HTR-8/SVneo (cell line): ENCODE measurements around the gene THOC2.
"Not testable (repeated sequence)": the region's sequence is repeated elsewhere in the genome, so short reads cannot be mapped to it uniquely, and the experiment has no call there.

ENCODE experiments used
- DNase-seq: peaks from one replicate; pipeline ENCODE4 v3.0.0; 2011; ENCODE audit warnings: low spot score, mixed read lengths; ENCODE audit not compliant: insufficient read length
- FAIRE-seq: peaks from 2 replicates; lab custom pipeline; 2011; peaks lifted over from hg19 to GRCh38; lab: Jason Lieb, UNC

The THOC2 gene

DNA sequence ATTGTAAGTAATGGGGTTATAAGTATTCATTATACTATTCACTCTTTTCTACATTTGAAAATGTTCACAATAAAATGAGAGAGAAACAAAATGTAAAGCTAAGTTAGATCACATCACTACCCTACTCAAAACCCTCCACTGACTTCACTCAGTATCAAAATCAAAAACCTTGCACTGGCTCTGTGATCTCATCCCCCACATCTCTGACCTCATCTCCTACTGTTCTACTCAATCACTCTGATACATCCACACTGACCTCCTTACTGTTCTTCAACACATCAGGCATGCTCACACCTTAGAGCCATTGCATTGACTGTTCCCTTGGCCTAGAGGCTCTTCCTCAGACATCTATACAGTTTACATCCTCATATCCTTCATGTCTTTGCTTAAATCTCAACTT, 50.7 kb downstream of the THOC2 start:
- no peak for FAIRE-seq

GRCh38 chrX:123679733-123680460, 53.0 kb downstream of the THOC2 start:
- DNase-seq, FAIRE-seq: not testable (repeated sequence)

More for the DNA sequence above, 50.7 kb downstream of the THOC2 start:
- no peak for DNase-seq

DNA sequence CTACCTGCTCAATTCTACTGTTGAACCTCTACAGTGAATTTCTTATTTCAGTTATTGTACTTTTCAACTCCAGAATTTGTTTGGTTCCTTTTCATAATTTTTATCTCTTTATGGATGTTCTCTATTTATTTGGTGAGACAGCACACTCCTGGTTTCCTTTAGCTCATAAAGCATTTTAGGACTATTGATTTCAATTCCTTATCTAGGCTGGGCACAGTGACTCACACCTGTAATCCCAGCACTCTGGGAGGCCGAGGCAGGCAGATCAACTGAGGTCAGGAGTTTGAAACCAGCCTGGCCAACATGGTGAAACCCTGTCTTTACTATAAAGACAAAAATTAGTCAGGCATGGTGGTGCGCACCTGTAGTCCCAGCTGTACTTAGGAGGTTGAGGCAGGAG, 57.7 kb downstream of the THOC2 start:
- FAIRE-seq (no peak), DNase-seq (no peak)

- no peak for DNase-seq
- no peak for FAIRE-seq
Measured at GRCh38 chrX:123673813-123674212, 59.0 kb downstream of the THOC2 start.

DNA sequence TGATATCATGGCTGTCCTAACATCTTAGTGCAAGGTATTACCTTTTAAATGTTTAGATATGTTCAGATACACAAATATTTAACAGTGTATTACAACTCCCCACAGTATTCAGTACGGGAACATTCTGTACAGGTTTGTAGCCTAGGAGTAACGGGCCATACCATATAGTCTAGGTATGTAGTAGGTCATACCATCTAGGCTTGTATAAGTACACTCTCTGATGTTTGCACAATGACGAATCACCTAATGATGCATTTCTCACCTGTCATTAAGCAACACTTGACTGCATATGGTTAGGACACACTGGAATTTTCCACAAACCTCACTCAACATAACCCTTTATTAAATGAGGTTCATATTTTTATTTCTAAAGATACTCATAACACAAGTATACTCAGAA, 67.7 kb downstream of the THOC2 start:
- FAIRE-seq (no peak), DNase-seq (no peak)

DNA sequence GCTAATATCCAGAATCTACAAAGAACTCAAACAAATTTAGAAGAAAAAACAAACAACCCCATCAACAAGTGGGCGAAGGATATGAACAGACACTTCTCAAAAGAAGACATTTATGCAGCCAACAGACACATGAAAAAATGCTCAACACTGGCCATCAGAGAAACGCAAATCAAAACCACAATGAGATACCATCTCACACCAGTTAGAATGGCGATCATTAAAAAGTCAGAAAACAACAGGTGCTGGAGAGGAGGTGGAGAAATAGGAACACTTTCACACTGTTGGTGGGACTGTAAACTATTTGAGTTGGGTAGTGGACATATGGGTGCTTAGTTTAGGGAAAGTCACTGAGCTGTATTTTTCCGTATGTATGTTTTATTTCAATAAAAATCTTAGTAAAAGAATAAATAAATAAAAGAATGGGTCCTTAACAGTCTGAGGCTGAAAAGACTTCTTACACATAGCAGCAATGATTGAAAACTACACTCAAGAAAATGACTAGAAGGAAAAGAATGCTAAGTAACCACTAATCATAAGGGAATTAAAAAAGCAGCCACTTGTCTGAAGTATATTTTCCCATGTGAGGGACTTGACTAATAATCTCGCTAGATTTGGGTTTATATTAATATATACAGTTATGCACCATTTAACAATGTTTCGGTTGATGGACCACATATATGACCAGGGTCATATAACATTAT, 68.2 kb downstream of the THOC2 start:
- FAIRE-seq, DNase-seq: not testable (repeated sequence)

DNA sequence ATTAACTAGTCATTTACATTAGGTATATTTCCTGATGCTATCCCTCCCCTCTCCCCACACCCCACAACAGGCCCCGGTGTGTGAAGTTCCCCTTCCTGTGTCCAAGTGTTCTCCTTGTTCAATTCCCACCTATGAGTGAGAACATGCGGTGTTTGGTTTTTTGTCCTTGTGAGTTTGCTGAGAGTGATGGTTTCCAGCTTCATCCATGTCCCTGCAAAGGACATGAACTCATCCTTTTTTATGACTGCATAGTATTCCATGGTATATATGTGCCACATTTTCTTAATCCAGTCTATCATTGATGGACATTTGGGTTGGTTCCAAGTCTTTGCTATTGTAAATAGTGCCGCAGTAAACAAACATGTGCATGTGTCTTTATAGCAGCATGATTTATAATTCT, 69.1 kb downstream of the THOC2 start:
- not testable (repeated sequence) for FAIRE-seq, DNase-seq

DNA sequence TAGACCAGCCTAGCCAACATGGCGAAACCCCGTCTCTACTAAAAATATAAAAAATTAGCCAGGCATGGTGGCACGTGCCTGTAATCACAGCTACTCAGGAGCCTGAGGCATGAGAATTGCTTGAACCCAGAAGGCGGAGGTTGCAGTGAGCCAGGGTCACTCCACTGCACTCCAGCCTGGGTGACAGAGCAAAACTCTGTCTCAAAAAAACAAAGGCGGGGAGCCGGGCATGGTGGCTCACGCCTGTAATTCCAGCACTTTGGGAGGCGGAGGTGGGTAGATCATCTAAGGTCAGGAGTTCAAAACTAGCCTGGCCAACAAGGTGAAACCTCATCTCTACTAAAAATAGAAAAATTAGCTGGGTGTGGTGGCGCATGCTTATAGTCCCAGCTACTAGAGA, 76.3 kb downstream of the THOC2 start:
- not testable (repeated sequence) for DNase-seq, FAIRE-seq

DNA sequence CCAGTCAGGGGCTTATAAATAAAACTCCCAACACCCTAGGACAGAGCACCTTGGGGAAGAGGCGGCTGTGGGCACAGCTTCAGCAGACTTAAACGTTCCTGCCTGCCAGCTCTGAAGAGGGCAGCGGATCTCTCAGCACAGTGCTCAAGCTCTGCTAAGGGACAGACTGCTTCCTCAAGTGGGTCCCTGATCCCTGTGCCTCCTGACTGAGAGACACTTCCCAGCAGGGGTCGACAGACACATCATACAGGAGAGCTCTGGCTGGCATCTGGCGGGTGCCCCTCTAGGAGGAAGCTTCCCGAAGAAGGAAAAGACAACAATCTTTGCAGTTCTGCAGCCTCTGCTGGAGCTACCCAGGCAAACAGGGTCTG, 84.1 kb downstream of the THOC2 start:
- DNase-seq, FAIRE-seq: not testable (repeated sequence)

- DNase-seq (no peak), FAIRE-seq (no peak)
Measured at GRCh38 chrX:123648028-123648810, 84.6 kb downstream of the THOC2 start.

- DNase-seq = no peak
- FAIRE-seq = no peak
Measured at GRCh38 chrX:123647244-123647643, 85.6 kb downstream of the THOC2 start.

GRCh38 chrX:123629502-123629901, 103.3 kb downstream of the THOC2 start:
- no peak for DNase-seq

GRCh38 chrX:123626962-123627361, 105.9 kb downstream of the THOC2 start:
- FAIRE-seq = no peak
- no peak for DNase-seq

More at GRCh38 chrX:123629502-123629901, 103.3 kb downstream of the THOC2 start:
- no peak for FAIRE-seq

GRCh38 chrX:123625952-123626351, 106.9 kb downstream of the THOC2 start:
- FAIRE-seq (no peak), DNase-seq (no peak)

GRCh38 chrX:123625477-123625876, 107.4 kb downstream of the THOC2 start:
- FAIRE-seq (no peak), DNase-seq (no peak)

DNA sequence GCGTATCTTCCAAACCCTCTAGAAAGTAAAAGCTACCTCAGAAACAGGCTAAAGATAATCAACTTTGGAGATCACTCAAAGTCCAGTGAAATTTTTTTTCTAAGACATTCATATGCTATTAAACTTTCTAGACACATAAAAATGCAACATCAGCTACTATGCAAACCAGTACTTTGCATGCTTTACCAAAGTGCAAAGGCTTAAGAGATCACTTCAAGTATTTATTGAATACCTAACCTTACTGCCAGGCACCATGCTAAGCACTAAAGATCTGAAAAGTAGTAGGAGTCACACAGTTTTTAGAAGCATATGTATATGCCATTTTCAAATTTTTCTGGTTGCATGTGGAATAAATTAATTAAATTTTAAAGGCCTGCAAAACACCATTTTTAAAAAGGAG, 115.8 kb downstream of the THOC2 start:
- DNase-seq = no peak
- no peak for FAIRE-seq

- FAIRE-seq (no peak), DNase-seq (no peak)
Measured at GRCh38 chrX:123610915-123611314, 121.9 kb downstream of the THOC2 start.

GRCh38 chrX:123607806-123608205, 125.0 kb downstream of the THOC2 start:
- DNase-seq (no peak), FAIRE-seq (no peak)

- no peak for DNase-seq
- FAIRE-seq = no peak
Measured at GRCh38 chrX:123607270-123607669, 125.6 kb downstream of the THOC2 start.

DNA sequence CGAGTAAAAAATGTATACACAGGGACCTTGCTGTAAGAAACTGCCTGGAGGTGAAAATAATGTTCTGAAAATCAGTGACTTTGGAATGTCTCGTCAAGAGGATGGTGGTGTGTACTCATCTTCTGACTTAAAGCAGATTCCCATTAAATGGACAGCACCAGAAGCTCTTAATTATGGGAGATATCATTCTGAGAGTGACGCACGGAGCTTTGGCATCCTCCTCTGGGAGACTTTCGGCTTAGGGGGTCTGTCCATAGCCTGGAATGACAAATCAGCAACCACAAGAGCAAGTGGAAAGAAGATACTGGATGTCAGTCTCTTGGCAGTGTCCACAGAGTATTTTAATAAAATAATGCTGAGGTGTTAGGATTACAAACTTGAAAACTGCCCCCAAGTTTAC, 129.4 kb downstream of the THOC2 start:
- FAIRE-seq (no peak), DNase-seq (no peak)

DNA sequence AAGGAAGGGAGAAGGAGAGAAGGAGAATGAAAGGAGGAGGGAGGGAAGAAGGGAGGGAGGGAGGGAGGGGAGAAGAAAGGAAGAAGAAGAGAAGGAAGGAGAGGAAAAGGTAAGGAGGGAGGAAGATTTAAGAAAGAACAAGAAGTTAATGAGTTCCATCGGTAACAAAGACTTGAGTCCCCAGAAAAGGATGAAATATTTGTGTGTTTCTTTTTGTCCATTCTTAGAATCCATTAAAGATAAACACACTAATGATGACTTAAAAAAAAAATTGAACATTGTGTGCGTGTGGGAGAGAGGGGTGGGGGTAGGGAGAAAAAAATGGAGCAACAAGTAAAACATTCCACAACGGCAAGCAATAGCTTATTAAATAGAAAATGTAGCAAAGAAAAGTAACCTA, 131.4 kb downstream of the THOC2 start:
- FAIRE-seq = no peak
- no peak for DNase-seq
